OCI-LY7 (cell line): ENCODE results near the gene JAM3. TPM values are rescaled to one million over a fixed set of nuclear protein-coding genes. Genes with fewer than 3 reads are reported as not detected.

ENCODE experiments used
- BruUV-seq: library from RNA; stranded (reverse); fragments of 400-500 nt; replicated peaks from 2 replicates; lab custom pipeline; 2021; lab: Mats Ljungman, UMichigan
- CTCF ChIA-PET: fragments of 300-600 bp; sonication (Branson Sonifier 250); formaldehyde crosslinking; loops from one replicate; lab custom pipeline; 2022; ENCODE audit warnings: antibody characterized with exemption; ENCODE audit not compliant: unreplicated experiment; lab: Charles Lee
- POLR2A ChIA-PET: fragments of 300-600 bp; sonication (Branson Sonifier 250); formaldehyde crosslinking; loops from one replicate; lab custom pipeline; 2022; ENCODE audit warnings: antibody characterized with exemption; lab: Charles Lee
- DNase-seq: peaks from one replicate; pipeline ENCODE4 v3.0.0-alpha.2; 2015; ENCODE audit warnings: low spot score
- H2AFZ ChIP-seq: fragments of 200-600 bp; sonication (generic), shearing (Covaris generic); 2 replicates; pipeline ENCODE4 v1.6.1; 2014; ENCODE audit warnings: mild to moderate bottlenecking, antibody characterized with exemption, low read length, moderate library complexity
- H3K27ac ChIP-seq: fragments of 200-600 bp; sonication (generic); 2 replicates; pipeline ENCODE4 v1.5.1; 2014; ENCODE audit warnings: mixed run types, low read depth, mild to moderate bottlenecking, moderate library complexity, low read length, inconsistent platforms; ENCODE audit not compliant: poor library complexity, severe bottlenecking
- H3K36me3 ChIP-seq: fragments of 200-600 bp; sonication (generic); 2 replicates; pipeline ENCODE4 v1.6.1; 2014; ENCODE audit warnings: mild to moderate bottlenecking, antibody characterized with exemption, low read length, moderate library complexity, mixed read lengths; ENCODE audit not compliant: insufficient read depth
- H3K4me1 ChIP-seq: fragments of 200-600 bp; sonication (generic); 2 replicates; pipeline ENCODE4 v1.5.1; 2014; ENCODE audit warnings: mild to moderate bottlenecking, low read length; ENCODE audit not compliant: insufficient read depth, poor library complexity, severe bottlenecking
- H3K4me2 ChIP-seq: fragments of 200-600 bp; sonication (generic); 2 replicates; pipeline ENCODE4 v1.6.1; 2014; ENCODE audit warnings: mild to moderate bottlenecking, low read length
- H3K4me3 ChIP-seq: fragments of 200-600 bp; sonication (generic); 2 replicates; pipeline ENCODE4 v1.5.1; 2014; ENCODE audit warnings: mild to moderate bottlenecking, low read depth, low read length; ENCODE audit not compliant: poor library complexity, severe bottlenecking
- H3K79me2 ChIP-seq: fragments of 200-600 bp; sonication (generic); 2 replicates; pipeline ENCODE4 v1.6.1; 2016; ENCODE audit warnings: low read depth, mild to moderate bottlenecking, low read length, moderate library complexity, mixed read lengths; ENCODE audit not compliant: insufficient read depth
- H3K9me2 ChIP-seq: fragments of 200-600 bp; sonication (generic); 2 replicates; pipeline ENCODE4 v1.6.1; 2016; ENCODE audit warnings: mild to moderate bottlenecking, low read length, mixed read lengths; ENCODE audit not compliant: insufficient read depth
- H3K9me3 ChIP-seq: fragments of 200-600 bp; sonication (generic); 2 replicates; pipeline ENCODE4 v1.6.1; 2014; ENCODE audit warnings: mild to moderate bottlenecking, mixed run types, low read length, mixed read lengths
- H4K20me1 ChIP-seq: fragments of 200-600 bp; sonication (generic); 2 replicates; pipeline ENCODE4 v1.6.1; 2014; ENCODE audit warnings: mild to moderate bottlenecking, antibody characterized with exemption, low read length, moderate library complexity, mixed read lengths; ENCODE audit not compliant: insufficient read depth
- EZH2phosphoT487 ChIP-seq: fragments of 200-600 bp; sonication (generic); IDR thresholded peaks from 2 replicates; pipeline ENCODE4 v1.6.1; 2018; ENCODE audit warnings: low read depth, borderline replicate concordance, mild to moderate bottlenecking, mixed run types, antibody characterized with exemption, low read length, moderate library complexity, mixed read lengths
- intact Hi-C: fragments of 100-400 bp; cut with micrococcal nuclease; formaldehyde crosslinking; loops from one replicate; pipeline ENCODE4 v1.10.0; 2022; ENCODE audit not compliant: unreplicated experiment
- total RNA-seq, 2 experiments: library from RNA; depleted of rRNA in 1 of 2; stranded (reverse); fragments of >200 nt in 1 of 2; shearing (Covaris generic) in 1 of 2; gene quantifications; 2 replicates each; pipeline ENCODE4 v1.2.3, GENCODE V29; 2014 to 2022
- TF ChIP-seq, protein P1 (sequence below): fragments of 200-600 bp; sonication (generic); conservative IDR thresholded peaks from 2 replicates; pipeline ENCODE4 v1.5.1; 2014; ENCODE audit warnings: mild to moderate bottlenecking, antibody characterized with exemption, low read length, moderate library complexity, mixed read lengths

The JAM3 gene
- total RNA-seq, 2 experiments from 2014 or later = not detected

DNA sequence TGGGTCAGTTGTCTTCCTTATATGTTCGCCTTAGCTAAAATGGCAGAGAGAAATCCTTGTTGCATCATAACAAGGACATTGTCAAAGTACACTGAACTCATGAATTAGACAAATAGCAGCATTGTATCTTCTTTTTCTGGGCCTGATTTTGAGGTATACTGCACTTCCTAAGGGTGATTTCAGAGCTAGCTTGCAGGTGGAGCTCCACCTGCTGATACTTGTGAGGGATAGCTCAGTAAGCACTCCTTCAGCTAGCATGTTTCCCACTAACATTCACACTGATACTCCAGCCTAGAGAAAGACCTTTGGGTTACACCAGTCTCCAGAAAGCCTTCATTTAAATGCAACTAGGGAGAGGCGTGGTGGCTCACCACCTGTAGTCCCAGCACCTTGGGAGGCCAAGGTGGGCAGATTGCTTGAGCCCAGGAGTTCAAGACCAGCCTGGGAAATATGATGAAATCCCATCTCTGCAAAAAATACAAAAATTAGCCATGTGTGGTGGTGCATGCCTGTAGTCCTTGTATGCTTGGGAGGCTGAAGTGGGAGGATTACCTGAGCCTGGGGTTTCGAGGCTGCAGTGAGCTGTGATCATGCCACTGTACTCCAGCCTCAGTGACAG, 29.8 kb downstream of the JAM3 start:
- DNase-seq = peak; percentile 19
- CTCF ChIA-PET = interaction anchor here (0.9 to 1.0 kb wide), 2 partner anchors 11 to 171 kb away, joined by 3 to 6 read pairs; no protein-coding TSS in a partner anchor
- no peaks in the 10 kb centered on the region for H3K4me1 ChIP-seq
- no peak overlapping the region for H3K27ac ChIP-seq
- no peak overlapping the region for H3K4me2 ChIP-seq
- no TSS peak for BruUV-seq
- H4K20me1 ChIP-seq = no peaks in the 10 kb centered on the region
- intact Hi-C loops = no loop called here
- POLR2A ChIA-PET = interaction anchor here (0.8 kb wide), 1 partner anchor 14 kb away, joined by 3 read pairs; no protein-coding TSS in a partner anchor
- no peak overlapping the region for H3K4me3 ChIP-seq
- H3K9me2 ChIP-seq = no peaks in the 10 kb centered on the region
- H3K36me3 ChIP-seq = no peaks in the 10 kb centered on the region
- no peaks in the 10 kb centered on the region for H3K79me2 ChIP-seq
- no peak overlapping the region for H2AFZ ChIP-seq
- H3K9me3 ChIP-seq = no peaks in the 10 kb centered on the region
- TF ChIP-seq, protein P1, sequence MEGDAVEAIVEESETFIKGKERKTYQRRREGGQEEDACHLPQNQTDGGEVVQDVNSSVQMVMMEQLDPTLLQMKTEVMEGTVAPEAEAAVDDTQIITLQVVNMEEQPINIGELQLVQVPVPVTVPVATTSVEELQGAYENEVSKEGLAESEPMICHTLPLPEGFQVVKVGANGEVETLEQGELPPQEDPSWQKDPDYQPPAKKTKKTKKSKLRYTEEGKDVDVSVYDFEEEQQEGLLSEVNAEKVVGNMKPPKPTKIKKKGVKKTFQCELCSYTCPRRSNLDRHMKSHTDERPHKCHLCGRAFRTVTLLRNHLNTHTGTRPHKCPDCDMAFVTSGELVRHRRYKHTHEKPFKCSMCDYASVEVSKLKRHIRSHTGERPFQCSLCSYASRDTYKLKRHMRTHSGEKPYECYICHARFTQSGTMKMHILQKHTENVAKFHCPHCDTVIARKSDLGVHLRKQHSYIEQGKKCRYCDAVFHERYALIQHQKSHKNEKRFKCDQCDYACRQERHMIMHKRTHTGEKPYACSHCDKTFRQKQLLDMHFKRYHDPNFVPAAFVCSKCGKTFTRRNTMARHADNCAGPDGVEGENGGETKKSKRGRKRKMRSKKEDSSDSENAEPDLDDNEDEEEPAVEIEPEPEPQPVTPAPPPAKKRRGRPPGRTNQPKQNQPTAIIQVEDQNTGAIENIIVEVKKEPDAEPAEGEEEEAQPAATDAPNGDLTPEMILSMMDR = peak; percentile 57
- TF ChIP-seq EZH2phosphoT487 = no peak

DNA sequence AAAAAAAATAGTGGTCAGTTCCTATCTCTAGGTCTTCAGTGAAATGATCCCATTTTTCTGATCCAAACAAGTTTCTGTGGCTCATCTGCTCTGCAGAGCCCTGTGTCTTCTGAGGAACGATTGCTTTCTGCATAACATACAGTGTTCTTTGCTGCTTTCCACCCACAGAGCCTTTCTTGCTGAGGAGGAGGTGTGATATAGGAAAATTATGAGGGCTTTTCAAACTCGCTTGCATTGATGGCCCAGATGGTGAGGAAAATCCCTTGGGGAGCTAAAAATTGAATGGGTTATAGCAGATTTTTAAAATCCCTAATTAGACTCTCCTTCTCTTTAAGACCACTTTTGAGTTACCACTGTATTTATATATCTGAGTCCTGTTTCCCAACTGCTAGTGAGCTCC, 31.3 kb downstream of the JAM3 start:
- CTCF ChIA-PET = no interaction called here
- intact Hi-C loops = no loop called here
- DNase-seq = no peak
- POLR2A ChIA-PET = no interaction called here
- H4K20me1 ChIP-seq = no peaks in the 10 kb centered on the region
- no peak overlapping the region for H2AFZ ChIP-seq
- TF ChIP-seq EZH2phosphoT487 = no peak
- TF ChIP-seq, protein P1 = no peak
- H3K79me2 ChIP-seq = no peaks in the 10 kb centered on the region
- H3K27ac ChIP-seq = no peak overlapping the region
- H3K4me3 ChIP-seq = no peak overlapping the region
- no peaks in the 10 kb centered on the region for H3K9me3 ChIP-seq
- H3K9me2 ChIP-seq = no peaks in the 10 kb centered on the region
- H3K4me1 ChIP-seq = no peaks in the 10 kb centered on the region
- no peaks in the 10 kb centered on the region for H3K36me3 ChIP-seq
- H3K4me2 ChIP-seq = no peak overlapping the region
- no TSS peak for BruUV-seq

DNA sequence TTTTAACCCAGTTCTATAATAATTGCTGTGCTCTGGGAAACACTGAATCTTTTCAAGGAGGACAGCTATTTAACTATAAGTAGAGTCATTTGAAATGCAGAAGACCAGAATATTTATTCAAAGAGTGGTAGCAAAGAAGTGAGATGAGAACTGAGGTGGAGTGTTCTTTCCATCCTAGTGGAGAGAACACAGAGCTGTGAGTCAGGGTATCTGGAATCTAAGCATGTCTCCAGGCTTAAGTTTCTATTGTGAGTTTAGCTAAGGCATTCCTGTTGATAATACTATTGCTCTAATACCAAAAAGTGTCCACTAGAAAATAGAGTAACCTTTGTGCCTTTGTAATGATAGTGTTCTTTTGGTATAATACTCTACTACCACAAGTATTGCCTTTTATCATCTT, 32.4 kb downstream of the JAM3 start:
- Histone ChIP-seq H4K20me1 (no peaks in the 10 kb centered on the region), H3K79me2 (no peaks in the 10 kb centered on the region), H3K4me2 (no peak overlapping the region), H3K9me2 (no peaks in the 10 kb centered on the region), H3K9me3 (no peaks in the 10 kb centered on the region), H3K4me1 (no peaks in the 10 kb centered on the region), H3K36me3 (no peaks in the 10 kb centered on the region), H3K4me3 (no peak overlapping the region), H2AFZ (no peak overlapping the region), H3K27ac (no peak overlapping the region)
- no peak for DNase-seq
- BruUV-seq = no TSS peak
- TF ChIP-seq, protein P1 = no peak
- no peak for TF ChIP-seq EZH2phosphoT487
- CTCF ChIA-PET = no interaction called here
- POLR2A ChIA-PET = no interaction called here
- intact Hi-C loops = no loop called here
